PC-9 (cell line): ENCODE results near the gene SLC44A1. TPM values are rescaled to one million over a fixed set of nuclear protein-coding genes. Genes with fewer than 3 reads are reported as not detected.

Source experiments
- BruUV-seq: library from RNA; stranded (reverse); fragments of 400-500 nt; replicated peaks from 2 replicates; lab custom pipeline; 2021; lab: Mats Ljungman, UMichigan
- CTCF ChIA-PET: fragments of 300-600 bp; sonication (Branson Sonifier 250); formaldehyde crosslinking; loops from one replicate; lab custom pipeline; 2022; ENCODE audit warnings: antibody characterized with exemption; lab: Charles Lee
- POLR2A ChIA-PET: fragments of 300-600 bp; sonication (Branson Sonifier 250); formaldehyde crosslinking; loops from one replicate; lab custom pipeline; 2022; ENCODE audit warnings: antibody characterized with exemption; ENCODE audit not compliant: unreplicated experiment; lab: Charles Lee
- DNase-seq, 2 experiments: peaks; one replicate each; pipeline versions ENCODE4 v3.0.0 to v3.0.0-alpha.2; 2015 to 2022; ENCODE audit warnings: mixed read lengths in 1 of 2
- H2AFZ ChIP-seq: fragments of 200-600 bp; sonication (generic); 2 replicates; pipeline ENCODE4 v1.8.1; 2017; ENCODE audit warnings: antibody characterized with exemption
- H3F3A ChIP-seq: fragments of 200-600 bp; sonication (generic); 2 replicates; pipeline ENCODE4 v1.8.1; 2017; ENCODE audit warnings: antibody characterized with exemption, mild to moderate bottlenecking, low read depth; ENCODE audit not compliant: insufficient read depth
- H3K27ac ChIP-seq: fragments of 200-600 bp; sonication (generic); 2 replicates; pipeline ENCODE4 v1.6.1; 2016; ENCODE audit warnings: mixed run types
- H3K27me3 ChIP-seq: fragments of 200-600 bp; sonication (generic); 2 replicates; pipeline ENCODE4 v1.6.1; 2016; ENCODE audit warnings: low read depth, mixed run types; ENCODE audit not compliant: insufficient read depth
- H3K36me3 ChIP-seq: fragments of 200-600 bp; sonication (generic); 2 replicates; pipeline ENCODE4 v1.6.1; 2016; ENCODE audit warnings: low read depth, mixed run types
- H3K4me1 ChIP-seq: fragments of 200-600 bp; sonication (generic); replicated peaks from 2 replicates; pipeline ENCODE4 v1.6.1; 2016; ENCODE audit warnings: mixed run types; ENCODE audit not compliant: insufficient read depth
- H3K4me2 ChIP-seq: fragments of 200-600 bp; sonication (generic); 2 replicates; pipeline ENCODE4 v1.6.1; 2017; ENCODE audit warnings: mixed run types
- H3K4me3 ChIP-seq: fragments of 200-600 bp; sonication (generic); 2 replicates; pipeline ENCODE4 v1.6.1; 2016; ENCODE audit warnings: mixed run types
- H3K79me2 ChIP-seq: fragments of 200-600 bp; sonication (generic); 2 replicates; pipeline ENCODE4 v1.6.1; 2017; ENCODE audit warnings: low read depth, mixed run types
- H3K9me2 ChIP-seq: fragments of 200-600 bp; sonication (generic); 2 replicates; pipeline ENCODE4 v1.8.1; 2017; ENCODE audit warnings: mild to moderate bottlenecking; ENCODE audit not compliant: insufficient read depth
- H3K9me3 ChIP-seq: fragments of 200-600 bp; sonication (generic); 2 replicates; pipeline ENCODE4 v1.8.1; 2016; ENCODE audit warnings: low read depth; ENCODE audit not compliant: insufficient read depth
- H4K20me1 ChIP-seq: fragments of 200-600 bp; sonication (generic); 2 replicates; pipeline ENCODE4 v1.8.1; 2017; ENCODE audit not compliant: insufficient read depth
- CTCF ChIP-seq: fragments of 200-600 bp; sonication (generic); conservative IDR thresholded peaks from 2 replicates; pipeline ENCODE4 v1.6.1; 2017; ENCODE audit warnings: mixed run types, antibody characterized with exemption, mild to moderate bottlenecking, moderate library complexity
- EZH2 ChIP-seq: fragments of 200-600 bp; sonication (generic); IDR thresholded peaks from 2 replicates; pipeline ENCODE4 v1.8.0; 2017; ENCODE audit warnings: antibody characterized with exemption, low read depth
- intact Hi-C: fragments of 100-400 bp; cut with micrococcal nuclease; formaldehyde crosslinking; loops from one replicate; pipeline ENCODE4 v1.10.0; 2022; ENCODE audit not compliant: unreplicated experiment
- total RNA-seq: library from RNA; stranded (reverse); gene quantifications from 2 replicates; pipeline ENCODE4 v1.2.3, GENCODE V29; 2021

The SLC44A1 gene
- total RNA-seq, 1 experiment from 2014 or later = 95.2 TPM

GRCh38 chr9:105443121-105443520 is 198.7 kb downstream of the SLC44A1 start:
- no peaks in the 10 kb centered on the region for H3K9me2 ChIP-seq
- BruUV-seq = no TSS peak
- no peaks in the 10 kb centered on the region for H3K4me1 ChIP-seq
- intact Hi-C loops = no loop called here
- H3K4me2 ChIP-seq = no peak overlapping the region
- no peak overlapping the region for H2AFZ ChIP-seq
- H3K27ac ChIP-seq = no peak overlapping the region
- H4K20me1 ChIP-seq = no peaks in the 10 kb centered on the region
- TF ChIP-seq CTCF = no peak
- TF ChIP-seq EZH2 = no peak
- H3K4me3 ChIP-seq = no peak overlapping the region
- POLR2A ChIA-PET = no interaction called here
- no peak for DNase-seq
- no peaks in the 10 kb centered on the region for H3K36me3 ChIP-seq
- CTCF ChIA-PET = no interaction called here
- H3K27me3 ChIP-seq = no peaks in the 10 kb centered on the region
- H3K79me2 ChIP-seq = no peaks in the 10 kb centered on the region
- no peaks in the 10 kb centered on the region for H3K9me3 ChIP-seq
- no peaks in the 10 kb centered on the region for H3F3A ChIP-seq

- BruUV-seq = no TSS peak
- H3K4me2 ChIP-seq = no peak overlapping the region
- H3K9me3 ChIP-seq = no peaks in the 10 kb centered on the region
- H4K20me1 ChIP-seq = no peaks in the 10 kb centered on the region
- no peak overlapping the region for H3K27ac ChIP-seq
- H3K36me3 ChIP-seq = no peaks in the 10 kb centered on the region
- peaks cover 4% of the 10 kb centered on the region for H3K4me1 ChIP-seq
- no peaks in the 10 kb centered on the region for H3F3A ChIP-seq
- H2AFZ ChIP-seq = no peak overlapping the region
- peak in 1 of 2 experiments; percentile 64 for DNase-seq
- POLR2A ChIA-PET = no interaction called here
- H3K9me2 ChIP-seq = no peaks in the 10 kb centered on the region
- CTCF ChIA-PET = no interaction called here
- no peaks in the 10 kb centered on the region for H3K27me3 ChIP-seq
- peaks cover 7% of the 10 kb centered on the region for H3K79me2 ChIP-seq
- intact Hi-C loops = no loop called here
- TF ChIP-seq CTCF (no peak), EZH2 (no peak)
- no peak overlapping the region for H3K4me3 ChIP-seq
Measured at GRCh38 chr9:105444130-105444529, 199.7 kb downstream of the SLC44A1 start.

- H3K27ac ChIP-seq = no peak overlapping the region
Measured at GRCh38 chr9:105445203-105445881, 200.9 kb downstream of the SLC44A1 start.

More at GRCh38 chr9:105445203-105445881, 200.9 kb downstream of the SLC44A1 start:
- Histone ChIP-seq H2AFZ (no peak overlapping the region), H3K4me1 (peaks cover 14% of the 10 kb centered on the region), H3K27me3 (no peaks in the 10 kb centered on the region), H3K79me2 (peaks cover 19% of the 10 kb centered on the region), H3K9me2 (no peaks in the 10 kb centered on the region), H3K4me2 (no peak overlapping the region), H3K36me3 (no peaks in the 10 kb centered on the region), H3K9me3 (no peaks in the 10 kb centered on the region), H4K20me1 (no peaks in the 10 kb centered on the region), H3F3A (no peaks in the 10 kb centered on the region), H3K4me3 (no peak overlapping the region)
- ChIA-PET CTCF (no interaction called here), POLR2A (interaction anchor here (0.7 kb wide), 1 partner anchor 15 kb away, joined by 3 read pairs; no protein-coding TSS in a partner anchor)
- BruUV-seq = no TSS peak
- intact Hi-C loops = no loop called here
- TF ChIP-seq EZH2 = no peak
- DNase-seq = no peak
